Lower lobe of right lung (tissue), 2 donors: Measurements from ENCODE around the gene DUSP1. TPM values are rescaled to one million over a fixed set of nuclear protein-coding genes. Genes with fewer than 3 reads are reported as not detected.

Source experiments
- ATAC-seq, 2 donors: fragments of 200-7000 bp; cut with Tn5 transposase; one replicate each; pipeline ENCODE4 v1.9.1; 2020 to 2022; ENCODE audit warnings: mild to moderate bottlenecking in 2 of 2, moderate library complexity in 2 of 2
- DNase-seq: peaks from one replicate; pipeline ENCODE4 v3.0.0-alpha.2; 2020
- H3K27ac ChIP-seq: fragments of 200-600 bp; one replicate; pipeline ENCODE4 v1.8.0; 2022
- H3K27me3 ChIP-seq: fragments of 200-600 bp; one replicate; pipeline ENCODE4 v1.8.0; 2022; ENCODE audit warnings: low read depth
- H3K36me3 ChIP-seq: fragments of 200-600 bp; one replicate; pipeline ENCODE4 v1.8.0; 2022; ENCODE audit warnings: mild to moderate bottlenecking
- H3K4me1 ChIP-seq: fragments of 200-600 bp; one replicate; pipeline ENCODE4 v1.8.0; 2022
- H3K4me3 ChIP-seq: fragments of 200-600 bp; one replicate; pipeline ENCODE4 v1.8.0; 2022; ENCODE audit warnings: mild to moderate bottlenecking
- H3K9me3 ChIP-seq: fragments of 200-600 bp; one replicate; pipeline ENCODE4 v1.8.0; 2022
- CTCF ChIP-seq: fragments of 200-600 bp; IDR thresholded peaks from one replicate; pipeline ENCODE4 v1.8.0; 2022; ENCODE audit warnings: antibody characterized with exemption, mild to moderate bottlenecking
- intact Hi-C: fragments of 100-400 bp; cut with DNase I; formaldehyde crosslinking; loops from one replicate; pipeline ENCODE4 v1.11.0; 2022
- total RNA-seq: library from RNA; stranded (reverse); fragmentation: NEBNext Ultra II Directional; extraction: Animal tissue kit (Norgen Biotek cat#: 25700); gene quantifications from one replicate; pipeline ENCODE4 v1.2.1, GENCODE V29; 2021
- donor health status: DM: no; HTN: yes; CAD: no; lungs with severe emphysema.

The DUSP1 gene
- total RNA-seq, 1 donor from 2014 or later, result 367 TPM

- peaks cover 3% of the 10 kb centered on the region for H3K9me3 ChIP-seq
- peaks cover 13% of the 10 kb centered on the region for H3K4me1 ChIP-seq
- no peaks in the 10 kb centered on the region for H3K27me3 ChIP-seq
- TF ChIP-seq CTCF, result no peak
- H3K4me3 ChIP-seq, result no peak overlapping the region
- peak in 1 of 2 donors; percentile 12 for ATAC-seq
- no peak for DNase-seq
- no peaks in the 10 kb centered on the region for H3K36me3 ChIP-seq
- intact Hi-C loops, result no loop called here
- H3K27ac ChIP-seq, result peak overlapping the region; percentile 86
Observed at GRCh38 chr5:172805736-172806255, 34.8 kb upstream of the DUSP1 start.

- Histone ChIP-seq H3K36me3 (no peaks in the 10 kb centered on the region), H3K4me3 (no peak overlapping the region), H3K9me3 (peaks cover 3% of the 10 kb centered on the region), H3K27me3 (no peaks in the 10 kb centered on the region), H3K4me1 (peaks cover 20% of the 10 kb centered on the region), H3K27ac (peak overlapping the region; percentile 86)
- ATAC-seq (no peak), DNase-seq (no peak)
- no peak for TF ChIP-seq CTCF
- intact Hi-C loops, result no loop called here
Observed at GRCh38 chr5:172805018-172805683, 34.2 kb upstream of the DUSP1 start.

- H3K4me1 ChIP-seq, result peaks cover 44% of the 10 kb centered on the region
- intact Hi-C loops, result no loop called here
- no peak overlapping the region for H3K27ac ChIP-seq
- H3K9me3 ChIP-seq, result no peaks in the 10 kb centered on the region
- H3K4me3 ChIP-seq, result no peak overlapping the region
- H3K36me3 ChIP-seq, result no peaks in the 10 kb centered on the region
- DNase-seq (no peak), ATAC-seq (no peak)
- H3K27me3 ChIP-seq, result no peaks in the 10 kb centered on the region
- no peak for TF ChIP-seq CTCF
Observed at GRCh38 chr5:172802567-172803176, 31.7 kb upstream of the DUSP1 start.

GRCh38 chr5:172802112-172802511 lies 31.1 kb upstream of the DUSP1 start:
- Histone ChIP-seq H3K9me3 (no peaks in the 10 kb centered on the region), H3K27ac (no peak overlapping the region), H3K27me3 (no peaks in the 10 kb centered on the region), H3K36me3 (no peaks in the 10 kb centered on the region), H3K4me3 (no peak overlapping the region), H3K4me1 (peaks cover 45% of the 10 kb centered on the region)
- TF ChIP-seq CTCF, result no peak
- intact Hi-C loops, result no loop called here
- ATAC-seq (no peak), DNase-seq (no peak)

GRCh38 chr5:172801179-172801671 lies 30.2 kb upstream of the DUSP1 start:
- no peaks in the 10 kb centered on the region for H3K36me3 ChIP-seq
- no peaks in the 10 kb centered on the region for H3K27me3 ChIP-seq
- intact Hi-C loops, result no loop called here
- DNase-seq (no peak), ATAC-seq (peak in 1 of 2 donors; percentile 34)
- H3K4me1 ChIP-seq, result peaks cover 45% of the 10 kb centered on the region
- peak overlapping the region; percentile 84 for H3K27ac ChIP-seq
- TF ChIP-seq CTCF, result no peak
- H3K4me3 ChIP-seq, result no peak overlapping the region
- H3K9me3 ChIP-seq, result no peaks in the 10 kb centered on the region
